GM21447 (cell line): ENCODE results near the gene USH2A.
A peak's percentile ranks its signal among the peaks of the same experiment; 100 is the strongest.
"Not testable (repeated sequence)": the region's sequence is repeated elsewhere in the genome, so short reads cannot be mapped to it uniquely, and the experiment has no call there.

ENCODE experiments used
- ATAC-seq: cut with Tn5 transposase; IDR thresholded peaks from one replicate; pipeline ENCODE4 v1.9.1; 2021; ENCODE audit not compliant: unreplicated experiment

Gene USH2A

GRCh38 chr1:216145451-216146018, 277.7 kb downstream of the USH2A start:
- ATAC-seq = not testable (repeated sequence)

GRCh38 chr1:216144661-216145450, 278.4 kb downstream of the USH2A start:
- no peak for ATAC-seq

DNA sequence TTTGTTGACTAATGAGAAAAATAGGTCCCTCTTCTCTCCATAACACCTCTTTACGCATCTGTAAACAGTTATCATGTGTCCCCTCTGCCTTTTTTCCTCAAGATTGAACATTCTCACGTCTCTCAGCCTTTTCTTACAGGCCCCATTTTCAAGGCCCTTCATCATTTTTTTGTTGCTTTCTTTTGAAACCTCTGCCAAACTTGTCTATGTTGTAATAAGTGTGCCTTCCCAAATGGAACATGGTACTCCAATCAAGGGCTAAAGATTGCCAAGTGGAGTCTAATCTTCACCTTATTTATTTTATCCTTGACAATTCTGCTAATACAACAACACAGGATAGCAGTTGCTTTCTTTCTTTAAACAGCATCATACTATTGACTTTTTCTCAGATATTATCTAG, 280.3 kb downstream of the USH2A start:
- no peak for ATAC-seq

DNA sequence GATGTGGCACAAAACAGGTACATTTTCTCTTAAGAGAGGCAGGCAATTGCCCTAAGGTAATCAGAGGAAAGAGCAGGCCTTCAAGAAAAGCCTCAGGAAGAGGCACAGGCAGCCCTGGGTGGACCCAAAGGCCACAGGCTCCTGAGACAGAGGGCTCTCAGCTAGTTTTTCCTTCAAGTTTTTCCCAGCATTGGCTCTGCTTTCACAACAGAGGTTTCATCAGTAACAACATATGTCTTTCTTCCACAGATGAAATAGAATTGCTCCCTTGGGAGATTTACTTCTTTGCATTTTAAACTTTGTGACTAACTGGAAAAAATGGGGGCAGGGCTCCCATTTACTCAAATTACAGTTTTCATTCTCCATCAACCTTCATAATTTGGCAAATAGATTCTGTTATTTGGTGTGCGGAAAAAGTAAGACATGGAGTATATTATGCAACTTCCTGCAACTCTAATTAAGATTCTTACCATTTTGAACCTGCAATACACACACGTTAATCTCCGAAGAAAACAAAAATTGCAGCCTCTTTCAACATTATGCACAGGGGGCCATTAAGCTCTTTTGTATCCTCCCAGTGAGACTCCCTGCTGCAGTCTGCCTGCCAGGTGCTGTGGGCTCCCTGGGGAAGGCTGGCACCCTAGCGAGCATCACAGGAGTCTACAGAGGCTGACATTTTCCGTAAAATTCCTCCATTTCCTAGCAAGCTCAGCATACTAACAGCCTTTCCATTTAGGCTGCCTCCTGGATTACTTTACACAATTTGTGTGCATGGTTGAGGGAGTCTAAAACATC, 282.3 kb downstream of the USH2A start:
- ATAC-seq = no peak

- ATAC-seq = no peak
Measured at GRCh38 chr1:216124192-216124781, 299.0 kb downstream of the USH2A start.

DNA sequence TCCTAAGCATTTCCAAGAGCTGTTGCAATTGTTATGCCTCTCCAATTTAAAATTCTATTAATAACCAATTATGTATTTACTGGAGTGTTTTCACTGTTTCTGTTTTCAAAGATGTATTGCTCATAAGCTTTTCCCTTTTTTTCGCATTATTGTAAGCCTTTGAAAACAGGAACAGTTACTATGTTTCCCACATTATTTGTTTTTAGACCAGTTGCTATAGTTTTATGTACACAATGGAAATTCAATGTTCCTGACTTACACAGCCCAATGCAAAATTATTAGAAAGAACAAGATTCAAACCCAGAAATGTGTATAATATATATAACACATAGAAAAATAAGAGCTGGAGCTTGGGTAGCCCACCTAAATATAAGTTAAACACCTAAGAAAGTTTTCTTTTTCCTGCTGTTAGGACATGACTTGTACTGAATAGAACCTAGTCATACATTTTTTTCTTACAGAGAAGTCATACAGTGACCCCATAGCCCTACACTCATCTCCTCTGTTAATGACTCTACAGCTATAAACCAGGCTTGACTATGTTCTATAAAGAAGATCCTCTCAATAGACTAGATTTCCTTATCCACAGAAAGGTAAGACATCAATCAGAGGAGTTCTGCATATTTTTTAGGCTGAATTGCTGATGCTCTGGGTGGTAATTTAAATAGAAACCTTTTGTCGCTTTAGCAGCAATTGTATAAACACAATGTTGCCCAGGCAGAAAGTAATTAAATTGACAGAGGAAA, 299.6 kb downstream of the USH2A start:
- ATAC-seq = no peak

GRCh38 chr1:216119600-216119999, 303.6 kb downstream of the USH2A start:
- ATAC-seq = peak; percentile 78

- ATAC-seq = no peak
Measured at GRCh38 chr1:216114180-216114579, 309.1 kb downstream of the USH2A start.

DNA sequence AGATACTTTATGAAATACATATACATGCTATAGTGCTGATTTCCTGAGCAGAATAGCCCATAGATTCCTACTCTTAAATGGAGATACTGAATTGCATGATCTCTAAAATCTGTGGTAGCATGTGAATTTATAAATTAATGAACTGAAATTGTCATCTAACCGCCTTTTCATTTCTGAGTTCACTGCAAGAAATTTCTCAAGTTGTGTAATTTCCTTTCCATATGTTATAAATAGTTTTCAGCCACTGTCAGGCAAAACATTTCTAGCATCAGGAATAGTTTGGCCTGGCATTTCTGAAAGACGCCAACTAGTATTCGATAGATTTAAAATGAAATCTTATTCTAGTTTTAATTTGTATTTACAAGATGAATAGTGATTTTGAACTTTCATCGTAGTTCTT, 310.1 kb downstream of the USH2A start:
- ATAC-seq = no peak

GRCh38 chr1:216111842-216112241, 311.4 kb downstream of the USH2A start:
- ATAC-seq = no peak

DNA sequence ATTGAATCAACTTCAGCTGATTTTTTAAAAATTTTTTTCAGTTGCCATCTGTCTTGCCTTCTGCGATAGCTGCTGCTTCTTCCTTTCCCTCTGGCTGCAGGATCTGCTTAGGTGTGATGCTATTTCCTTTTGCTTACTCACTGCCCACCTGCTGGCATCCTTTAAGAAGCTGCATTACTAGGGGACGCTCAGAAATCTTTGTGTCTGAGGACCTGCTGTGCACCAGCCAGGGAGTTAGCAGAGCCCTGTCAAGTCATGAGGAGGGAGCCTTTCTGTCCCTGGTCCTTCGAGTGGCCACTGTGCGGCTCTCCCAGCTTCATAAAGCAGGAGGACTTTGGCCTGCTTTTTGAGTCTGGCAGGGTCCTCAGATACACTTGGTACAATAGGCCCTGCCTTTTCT, 327.8 kb downstream of the USH2A start:
- ATAC-seq = no peak

DNA sequence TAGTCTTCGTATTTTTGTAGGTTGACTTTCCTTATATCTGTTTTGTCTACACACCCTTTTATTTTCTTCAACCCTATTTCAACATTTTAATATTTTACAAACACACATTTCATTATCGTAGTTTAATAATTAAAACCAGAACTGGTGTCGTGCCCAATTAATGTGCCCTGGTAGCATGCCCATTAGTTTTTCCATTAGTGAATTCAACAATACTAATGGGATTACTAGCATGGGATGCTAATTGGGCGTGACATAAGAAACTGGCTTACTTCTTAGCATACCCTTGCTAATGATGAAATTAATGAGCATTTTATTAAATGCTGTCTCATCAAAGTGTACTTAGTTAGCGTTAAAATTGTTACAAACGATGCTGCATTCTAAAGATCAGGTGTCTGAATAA, 332.7 kb downstream of the USH2A start:
- ATAC-seq = no peak

GRCh38 chr1:216086678-216087077, 336.6 kb downstream of the USH2A start:
- no peak for ATAC-seq

- no peak for ATAC-seq
Measured at GRCh38 chr1:216081445-216081844, 341.8 kb downstream of the USH2A start.

GRCh38 chr1:216076751-216077150, 346.5 kb downstream of the USH2A start:
- no peak for ATAC-seq

- ATAC-seq = no peak
Measured at GRCh38 chr1:216075339-216075738, 347.9 kb downstream of the USH2A start.

DNA sequence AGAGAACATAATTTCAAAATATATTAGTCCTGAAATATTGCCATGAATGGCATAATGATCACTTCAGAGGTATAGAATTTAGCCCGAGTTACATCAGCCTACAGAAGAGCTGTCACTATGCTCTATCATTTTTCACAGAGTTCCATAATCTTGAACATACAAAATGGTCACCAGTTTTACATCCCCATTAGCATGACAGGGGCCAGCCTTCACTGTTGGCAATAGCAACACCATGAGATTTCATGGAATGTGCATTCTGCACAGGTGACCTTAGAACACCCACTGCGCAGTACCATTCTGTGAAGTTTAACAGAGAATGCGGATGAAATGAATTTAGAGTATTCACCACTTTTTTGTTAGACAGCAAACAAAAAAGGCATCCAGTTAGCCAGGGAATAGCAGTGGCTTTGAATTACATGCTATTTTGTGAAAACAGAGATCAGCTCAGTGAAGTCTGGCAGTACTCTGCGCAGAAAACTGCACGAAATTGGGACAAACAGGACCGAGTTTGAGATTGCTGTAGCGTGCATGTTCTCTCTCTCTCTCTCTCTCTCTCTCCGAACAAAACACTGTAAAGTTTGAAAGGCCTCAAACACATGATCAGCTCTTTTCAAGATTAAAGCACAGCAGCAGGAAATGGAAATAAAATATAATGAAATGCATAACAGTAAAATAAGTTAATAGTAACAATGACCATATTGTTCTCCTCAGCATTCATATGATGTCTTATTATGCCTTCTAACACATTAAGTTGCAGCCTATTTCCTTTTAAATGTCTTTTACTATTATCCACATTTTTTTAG, 349.3 kb downstream of the USH2A start:
- ATAC-seq = no peak

DNA sequence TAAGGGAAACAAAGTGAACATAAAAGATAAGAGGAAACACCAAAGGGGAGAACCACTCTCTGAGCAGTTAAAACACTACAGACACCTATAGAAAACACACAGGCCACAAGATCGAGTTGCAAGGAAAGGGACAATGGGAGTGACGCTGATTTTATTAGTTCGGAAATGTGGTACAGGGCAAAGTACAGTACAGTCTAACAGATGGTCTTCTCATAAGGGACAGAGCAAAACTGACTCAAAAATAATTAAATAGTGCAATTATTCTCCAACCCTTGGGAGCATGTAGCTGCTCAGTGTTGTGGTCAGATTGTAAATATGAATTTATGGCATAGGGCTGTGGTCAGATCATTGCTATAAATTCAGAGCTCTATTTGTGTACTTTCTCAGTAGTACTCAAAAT, 352.0 kb downstream of the USH2A start:
- no peak for ATAC-seq

DNA sequence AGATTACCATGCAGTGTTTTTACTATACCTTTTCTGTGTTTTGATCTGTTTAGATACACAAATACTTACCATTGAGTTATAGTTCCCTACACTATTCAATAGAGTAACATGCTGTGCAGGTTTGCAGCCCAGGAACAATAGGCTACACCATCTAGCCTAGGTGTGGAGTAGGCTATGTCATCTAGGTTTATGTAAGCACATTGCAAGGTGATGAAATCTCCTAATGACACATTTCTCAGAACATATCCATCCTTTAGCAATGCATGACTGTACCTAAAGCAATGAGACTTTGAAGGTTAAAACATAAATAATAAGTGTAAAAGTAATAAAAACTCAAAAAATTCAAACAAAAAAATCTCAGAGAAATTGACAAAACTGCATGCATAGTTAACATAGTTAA, 358.6 kb downstream of the USH2A start:
- no peak for ATAC-seq

- ATAC-seq = no peak
Measured at GRCh38 chr1:216057947-216058346, 365.3 kb downstream of the USH2A start.
